ENCODE measurements around the gene LIMD2. TPM values are rescaled to one million over a fixed set of nuclear protein-coding genes. Genes with fewer than 3 reads are reported as not detected.

The LIMD2 gene
- polyA plus RNA-seq, 3 donors from 2014 or later = 273 to 573 (median 404) TPM

GRCh38 chr17:63698381-63698885 lies 1.5 kb downstream of the LIMD2 start:
- H3K4me3 Mint-ChIP-seq = peak overlapping the region; percentile 96 to 99 (median 97)
- H3K9me3 Mint-ChIP-seq = no peaks in the 10 kb centered on the region
- peak overlapping the region; percentile 92 to 99 (median 98) for H3K27ac Mint-ChIP-seq
- peak in 2 of 3 donors; percentile 12 to 33 for DNase-seq
- H3K36me3 Mint-ChIP-seq = peaks cover 3 to 18% (median 4%) of the 10 kb centered on the region in 3 donors
- peaks cover 68 to 69% of the 10 kb centered on the region in 2 donors for H3K4me1 Mint-ChIP-seq
- peaks cover 39 to 53% (median 40%) of the 10 kb centered on the region in 3 donors for H3K27me3 Mint-ChIP-seq (ENCODE audit: low read depth in 3 of 3)

DNA sequence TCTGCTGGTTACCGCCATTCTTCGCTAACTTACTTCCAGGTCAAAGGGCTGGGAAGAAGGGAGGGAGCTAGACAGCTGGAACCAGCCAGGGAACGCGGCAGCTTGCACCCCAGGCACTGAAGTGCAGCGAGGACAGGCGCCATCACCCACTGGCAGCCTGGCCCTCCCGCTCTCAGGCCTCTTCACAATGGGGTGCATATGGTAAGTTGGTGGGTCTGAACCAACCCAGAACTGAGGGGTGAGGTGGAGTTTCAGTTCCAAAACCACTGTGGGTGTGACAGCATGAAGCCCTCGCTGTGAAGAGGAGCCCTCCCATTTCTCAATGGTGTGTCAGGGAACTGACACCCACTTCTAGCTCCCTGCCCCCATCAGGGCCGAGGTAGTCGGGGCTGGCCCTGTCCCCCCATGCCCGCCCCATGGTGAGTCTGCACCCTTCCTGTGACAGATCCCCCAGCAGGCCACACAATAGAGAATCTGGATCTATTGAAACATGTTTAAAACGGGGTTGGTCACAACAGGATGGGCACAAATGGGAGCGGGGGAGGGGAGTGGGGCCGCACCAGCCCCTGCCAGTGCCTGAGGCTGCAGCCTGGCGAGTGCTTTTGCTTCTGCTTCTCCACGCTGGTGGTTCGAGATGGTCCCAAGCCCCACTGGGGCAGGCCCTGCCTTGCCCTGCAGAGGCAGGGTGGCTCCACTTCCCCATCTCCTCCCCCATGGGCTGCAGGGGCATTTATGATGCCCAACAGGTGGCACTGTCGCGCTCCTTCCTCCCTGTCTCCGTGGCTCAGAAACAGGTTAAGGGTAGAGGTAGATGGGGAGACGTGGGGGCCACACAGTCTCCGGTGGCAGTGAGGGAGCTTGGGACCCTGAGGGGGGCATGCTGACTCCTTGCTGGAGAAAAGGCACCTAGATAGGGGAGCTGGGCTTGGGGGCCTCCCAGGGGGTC lies 2.3 kb downstream of the LIMD2 start:
- Mint-ChIP-seq H3K4me3 (peak overlapping the region; percentile 96 to 99 (median 97)), H3K9me3 (no peaks in the 10 kb centered on the region), H3K4me1 (peaks cover 66 to 69% of the 10 kb centered on the region in 2 donors), H3K27me3 (ENCODE audit: low read depth in 3 of 3) (peaks cover 39 to 53% (median 40%) of the 10 kb centered on the region in 3 donors), H3K27ac (peak overlapping the region; percentile 92 to 99 (median 98)), H3K36me3 (peaks cover 3 to 16% (median 4%) of the 10 kb centered on the region in 3 donors)
- DNase-seq = peak; percentile 82 to 87 (median 85)

- Mint-ChIP-seq H3K27me3 (ENCODE audit: low read depth in 3 of 3) (peaks cover 33 to 50% (median 33%) of the 10 kb centered on the region in 3 donors), H3K9me3 (no peaks in the 10 kb centered on the region), H3K36me3 (peaks cover 3 to 16% (median 4%) of the 10 kb centered on the region in 3 donors), H3K27ac (peak overlapping the region; percentile 92 to 99 (median 98)), H3K4me1 (peaks cover 55 to 61% of the 10 kb centered on the region in 2 donors), H3K4me3 (peak overlapping the region; percentile 96 to 99 (median 97))
- peak; percentile 51 to 52 (median 52) for DNase-seq
Measured at GRCh38 chr17:63696381-63696961, 3.5 kb downstream of the LIMD2 start.

GRCh38 chr17:63695889-63696288 lies 4.0 kb downstream of the LIMD2 start:
- Mint-ChIP-seq H3K36me3 (peaks cover 3 to 16% (median 4%) of the 10 kb centered on the region in 3 donors), H3K27ac (peak overlapping the region; percentile 92 to 99 (median 98)), H3K9me3 (no peaks in the 10 kb centered on the region), H3K4me3 (peak overlapping the region; percentile 96 to 99 (median 97)), H3K27me3 (ENCODE audit: low read depth in 3 of 3) (peaks cover 27 to 49% (median 29%) of the 10 kb centered on the region in 3 donors), H3K4me1 (peaks cover 50 to 56% of the 10 kb centered on the region in 2 donors)
- DNase-seq = no peak

DNA sequence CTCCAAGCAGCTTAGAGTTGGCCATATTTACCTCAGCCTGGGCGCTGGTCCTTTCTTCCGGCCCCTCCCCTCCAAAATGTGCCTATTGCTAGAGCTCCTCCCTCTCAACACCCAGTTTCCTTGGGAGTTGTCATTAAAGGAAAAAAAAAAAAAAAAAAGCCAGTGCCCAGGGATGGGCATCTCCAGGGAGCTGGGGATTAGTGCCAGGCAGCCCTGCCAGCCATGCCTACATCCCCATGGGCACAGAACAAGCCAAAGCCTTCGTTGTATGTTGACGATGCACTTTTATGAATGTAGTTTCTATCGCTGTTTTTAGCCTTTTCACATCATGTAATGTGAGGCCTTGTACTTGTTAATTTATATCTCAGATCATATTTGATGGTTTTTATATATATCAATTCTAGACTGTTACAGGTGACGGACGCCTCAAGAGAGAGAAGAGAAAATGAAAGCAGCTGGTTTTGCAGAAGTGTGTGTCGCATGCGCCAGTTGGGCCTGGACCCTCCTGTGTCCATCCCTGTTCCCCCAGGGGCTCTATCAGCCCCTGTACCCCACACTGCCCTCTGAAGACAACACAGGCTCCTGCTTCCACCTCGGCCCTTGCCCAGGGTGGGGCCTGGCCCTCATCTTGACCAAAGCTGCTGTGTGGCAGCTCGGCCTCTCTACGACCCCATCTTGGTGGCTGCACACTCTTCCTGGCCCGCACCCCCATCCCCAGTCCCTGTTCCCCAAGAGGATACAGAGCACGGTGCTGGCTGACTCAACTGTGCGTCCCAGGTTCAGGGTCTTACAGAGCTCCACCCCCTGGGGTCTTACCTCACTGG lies 4.8 kb downstream of the LIMD2 start:
- H3K36me3 Mint-ChIP-seq = peaks cover 3 to 22% (median 4%) of the 10 kb centered on the region in 3 donors
- peaks cover 50 to 56% of the 10 kb centered on the region in 2 donors for H3K4me1 Mint-ChIP-seq
- peak in 1 of 3 donors; percentile 22 for DNase-seq
- H3K27me3 Mint-ChIP-seq (ENCODE audit: low read depth in 3 of 3) = peaks cover 25 to 49% (median 27%) of the 10 kb centered on the region in 3 donors
- H3K4me3 Mint-ChIP-seq = peak overlapping the region; percentile 42 to 97 (median 55)
- no peaks in the 10 kb centered on the region for H3K9me3 Mint-ChIP-seq
- H3K27ac Mint-ChIP-seq = peak overlapping the region; percentile 80 to 99 (median 90)

DNA sequence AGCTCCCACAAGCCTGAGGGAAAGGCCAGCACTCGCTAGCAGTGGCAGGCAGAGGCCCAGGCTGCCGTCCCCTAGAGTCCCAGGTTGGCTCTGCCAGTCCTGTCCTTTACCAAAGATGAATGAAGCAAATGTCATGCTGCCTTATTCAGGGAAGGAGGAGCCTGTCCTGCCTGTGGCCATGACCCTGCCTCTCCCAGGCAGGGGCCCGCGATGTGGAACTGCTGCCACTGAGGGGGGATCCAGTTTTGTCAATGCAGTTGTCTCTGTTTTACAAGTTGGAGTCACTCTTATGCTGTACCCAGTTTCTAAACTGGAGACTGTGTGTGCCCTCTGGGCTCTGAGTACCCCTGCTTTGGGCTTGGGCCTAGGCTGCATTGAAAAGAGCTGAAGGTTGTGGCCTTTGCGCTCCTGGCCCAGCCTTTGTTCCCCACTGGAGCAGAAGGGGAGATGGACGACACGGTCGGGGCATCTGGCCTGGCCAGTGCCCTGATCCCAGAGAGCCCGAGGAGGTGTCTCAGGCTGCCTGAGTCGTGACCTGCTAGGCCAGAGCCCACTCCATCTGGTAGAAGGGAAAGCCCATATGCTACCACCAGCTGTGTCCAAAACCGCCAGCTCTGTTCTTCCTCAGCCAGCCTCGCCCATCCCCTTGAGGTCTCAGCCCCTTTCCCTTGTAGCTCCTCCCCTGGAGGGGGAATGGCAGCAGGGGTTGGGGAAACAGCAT lies 5.5 kb downstream of the LIMD2 start:
- peak overlapping the region; percentile 80 to 99 (median 90) for H3K27ac Mint-ChIP-seq
- DNase-seq = peak in 1 of 3 donors; percentile 12
- H3K9me3 Mint-ChIP-seq = no peaks in the 10 kb centered on the region
- peaks cover 3 to 27% (median 4%) of the 10 kb centered on the region in 3 donors for H3K36me3 Mint-ChIP-seq
- H3K4me1 Mint-ChIP-seq = peaks cover 50 to 56% of the 10 kb centered on the region in 2 donors
- peaks cover 25 to 49% (median 27%) of the 10 kb centered on the region in 3 donors for H3K27me3 Mint-ChIP-seq (ENCODE audit: low read depth in 3 of 3)
- H3K4me3 Mint-ChIP-seq = peak overlapping the region in 1 of 5 donors; percentile 42

- no peak for DNase-seq
- H3K4me1 Mint-ChIP-seq = peaks cover 50 to 56% of the 10 kb centered on the region in 2 donors
- H3K4me3 Mint-ChIP-seq = peak overlapping the region in 1 of 5 donors; percentile 30
- peaks cover 22 to 43% (median 22%) of the 10 kb centered on the region in 3 donors for H3K27me3 Mint-ChIP-seq (ENCODE audit: low read depth in 3 of 3)
- H3K9me3 Mint-ChIP-seq = no peaks in the 10 kb centered on the region
- peak overlapping the region; percentile 82 to 96 (median 88) for H3K27ac Mint-ChIP-seq
- peaks cover 3 to 32% (median 4%) of the 10 kb centered on the region in 3 donors for H3K36me3 Mint-ChIP-seq
Measured at GRCh38 chr17:63693411-63694113, 6.4 kb downstream of the LIMD2 start.

GRCh38 chr17:63692195-63692816 lies 7.6 kb downstream of the LIMD2 start:
- DNase-seq = no peak
- Mint-ChIP-seq H3K9me3 (no peaks in the 10 kb centered on the region), H3K36me3 (peaks cover 3 to 30% (median 4%) of the 10 kb centered on the region in 3 donors), H3K27ac (peak overlapping the region; percentile 21 to 92 (median 82)), H3K4me3 (no peak overlapping the region), H3K27me3 (ENCODE audit: low read depth in 3 of 3) (peaks cover 11 to 31% (median 17%) of the 10 kb centered on the region in 3 donors), H3K4me1 (peaks cover 43 to 47% of the 10 kb centered on the region in 2 donors)

GRCh38 chr17:63689479-63689878 lies 10.4 kb downstream of the LIMD2 start:
- Mint-ChIP-seq H3K36me3 (peaks cover 3 to 28% (median 10%) of the 10 kb centered on the region in 3 donors), H3K4me3 (no peak overlapping the region), H3K9me3 (no peaks in the 10 kb centered on the region), H3K4me1 (peaks cover 14 to 19% of the 10 kb centered on the region in 2 donors), H3K27ac (peak overlapping the region in 2 of 6 donors; percentile 7 to 12), H3K27me3 (ENCODE audit: low read depth in 3 of 3) (peaks cover 0 to 8% (median 6%) of the 10 kb centered on the region in 3 donors)
- no peak for DNase-seq

DNA sequence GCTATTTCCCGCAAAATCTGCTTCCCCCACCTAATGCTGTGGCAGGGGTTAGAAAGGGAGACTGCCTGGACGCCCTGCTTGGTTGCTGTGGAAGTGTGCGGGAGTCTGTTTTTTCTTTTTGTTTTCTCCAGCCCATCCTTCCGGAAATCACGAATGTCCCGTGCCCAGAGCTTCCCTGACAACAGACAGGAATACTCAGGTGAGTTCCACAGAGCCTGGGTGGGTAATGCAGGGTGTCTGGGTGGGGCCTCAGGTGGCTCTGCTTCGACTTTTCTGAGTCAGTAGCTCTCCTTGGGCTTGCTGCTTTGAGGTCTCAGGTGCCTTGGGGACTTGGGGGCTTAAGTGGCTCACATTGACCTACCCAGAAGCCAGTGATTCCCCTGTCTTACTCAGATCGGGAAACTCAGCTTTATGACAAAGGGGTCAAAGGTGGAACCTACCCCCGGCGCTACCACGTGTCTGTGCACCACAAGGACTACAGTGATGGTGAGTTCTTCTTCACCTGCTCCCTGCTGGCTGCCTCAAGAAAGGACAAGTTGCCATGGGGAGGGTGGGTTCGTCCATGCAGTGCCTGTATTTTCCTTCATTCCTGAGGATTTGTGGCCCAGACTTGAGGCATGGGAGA lies 11.4 kb downstream of the LIMD2 start:
- Mint-ChIP-seq H3K27me3 (ENCODE audit: low read depth in 3 of 3) (peaks cover 0 to 10% (median 2%) of the 10 kb centered on the region in 3 donors), H3K4me3 (no peak overlapping the region), H3K4me1 (peaks cover 7 to 12% of the 10 kb centered on the region in 2 donors), H3K27ac (peak overlapping the region in 1 of 6 donors; percentile 50), H3K9me3 (no peaks in the 10 kb centered on the region), H3K36me3 (peaks cover 3 to 32% (median 15%) of the 10 kb centered on the region in 3 donors)
- no peak for DNase-seq

- peaks cover 0 to 8% (median 2%) of the 10 kb centered on the region in 3 donors for H3K27me3 Mint-ChIP-seq (ENCODE audit: low read depth in 3 of 3)
- no peaks in the 10 kb centered on the region for H3K9me3 Mint-ChIP-seq
- peaks cover 0 to 2% of the 10 kb centered on the region in 2 donors for H3K4me1 Mint-ChIP-seq
- no peak overlapping the region for H3K4me3 Mint-ChIP-seq
- peaks cover 3 to 37% (median 24%) of the 10 kb centered on the region in 3 donors for H3K36me3 Mint-ChIP-seq
- H3K27ac Mint-ChIP-seq = peak overlapping the region in 4 of 6 donors; percentile 10 to 69 (median 14)
- no peak for DNase-seq
Measured at GRCh38 chr17:63686138-63686685, 13.7 kb downstream of the LIMD2 start.
